22Rv1 (cell line): ENCODE measurements around the gene SPEG.
A peak's percentile ranks its signal among the peaks of the same experiment; 100 is the strongest.

Experiments used
- H3K27ac ChIP-seq: fragments of 450-650 bp; 2 replicates; pipeline ENCODE4 v1.5.1; 2017
- CTCF ChIP-seq: fragments of 450-650 bp; IDR thresholded peaks from 2 replicates; pipeline ENCODE4 v1.5.1; 2017; ENCODE audit warnings: mild to moderate bottlenecking
- ZFX ChIP-seq: fragments of 450-650 bp; IDR thresholded peaks from 2 replicates; pipeline ENCODE4 v1.6.1; 2017; ENCODE audit warnings: antibody characterized with exemption, borderline replicate concordance

Gene SPEG

GRCh38 chr2:219459460-219460311 is 25.0 kb downstream of the SPEG start:
- peak; percentile 87 for TF ChIP-seq CTCF
- TF ChIP-seq ZFX, result no peak
- H3K27ac ChIP-seq, result no peak overlapping the region

- TF ChIP-seq ZFX (no peak), CTCF (no peak)
- H3K27ac ChIP-seq, result no peak overlapping the region
These were observed 25.8 kb downstream of the SPEG start for GRCh38 chr2:219460424-219460926.

- H3K27ac ChIP-seq, result no peak overlapping the region
- no peak for TF ChIP-seq ZFX
- TF ChIP-seq CTCF, result no peak
These were observed 26.4 kb downstream of the SPEG start for GRCh38 chr2:219461047-219461514.

- no peak for TF ChIP-seq ZFX
- no peak for TF ChIP-seq CTCF
- H3K27ac ChIP-seq, result no peak overlapping the region
These were observed 27.0 kb downstream of the SPEG start for GRCh38 chr2:219461669-219462068.

GRCh38 chr2:219462349-219462748 is 27.7 kb downstream of the SPEG start:
- TF ChIP-seq ZFX (no peak), CTCF (no peak)

GRCh38 chr2:219464286-219465032 is 29.8 kb downstream of the SPEG start:
- H3K27ac ChIP-seq, result no peak overlapping the region
- TF ChIP-seq ZFX, result no peak

More at GRCh38 chr2:219462349-219462748, 27.7 kb downstream of the SPEG start:
- no peak overlapping the region for H3K27ac ChIP-seq

GRCh38 chr2:219465659-219466561 is 31.3 kb downstream of the SPEG start:
- no peak overlapping the region for H3K27ac ChIP-seq
- TF ChIP-seq CTCF, result no peak
- TF ChIP-seq ZFX, result no peak
